Spleen (tissue), 11 donors: ENCODE measurements around the gene ACTN4. TPM values are rescaled to one million over a fixed set of nuclear protein-coding genes. Genes with fewer than 3 reads are reported as not detected.

Source experiments
- DNase-seq: peaks from one replicate; pipeline ENCODE4 v3.0.0-alpha.2; 2020
- H3K27ac ChIP-seq, 8 donors: fragments of 200-600 bp; sonication (generic) in 7 of 8; 1 replicate in 4 of 8; 2 replicates in 4 of 8; pipeline versions ENCODE4 v1.5.0 to v1.8.0; 2016 to 2021; ENCODE audit warnings: inconsistent platforms in 4 of 8, mild to moderate bottlenecking in 4 of 8, moderate library complexity in 1 of 8
- H3K27me3 ChIP-seq, 7 donors: fragments of 200-600 bp; sonication (generic) in 6 of 7; replicated peaks in 1 of 7; 1 replicate in 4 of 7; 2 replicates in 3 of 7; pipeline versions ENCODE4 v1.5.0 to v1.8.0; 2016 to 2021; ENCODE audit warnings: inconsistent platforms in 3 of 7, mild to moderate bottlenecking in 1 of 7
- H3K36me3 ChIP-seq, 6 donors: fragments of 200-600 bp; sonication (generic) in 5 of 6; 1 replicate in 4 of 6; 2 replicates in 2 of 6; pipeline versions ENCODE4 v1.5.0 to v1.8.0; 2016 to 2021; ENCODE audit warnings: inconsistent platforms in 2 of 6
- H3K4me1 ChIP-seq, 6 donors: fragments of 200-600 bp; sonication (generic) in 5 of 6; 1 replicate in 3 of 6; 2 replicates in 3 of 6; pipeline versions ENCODE4 v1.5.0 to v1.8.0; 2016 to 2021; ENCODE audit warnings: inconsistent platforms in 3 of 6
- H3K4me3 ChIP-seq, 8 donors: fragments of 200-600 bp; sonication (generic) in 7 of 8; 1 replicate in 4 of 8; 2 replicates in 4 of 8; pipeline versions ENCODE4 v1.5.0 to v1.8.0; 2016 to 2021; ENCODE audit warnings: inconsistent platforms in 4 of 8, mild to moderate bottlenecking in 4 of 8, moderate library complexity in 2 of 8
- H3K9me3 ChIP-seq, 8 donors: fragments of 200-600 bp; sonication (generic) in 7 of 8; 1 replicate in 4 of 8; 2 replicates in 4 of 8; pipeline versions ENCODE4 v1.5.0 to v1.8.0; 2016 to 2021; ENCODE audit warnings: inconsistent platforms in 4 of 8
- CTCF ChIP-seq, 11 experiments: fragments of 200-600 bp in 7 of 11; fragments of 450-650 bp in 4 of 11; sonication (generic) in 4 of 11; IDR thresholded peaks in 8 of 11; conservative IDR thresholded peaks in 3 of 11; 1 replicate in 7 of 11; 2 replicates in 4 of 11; pipeline versions ENCODE4 v1.4.0 to v1.8.0; 2016 to 2021; ENCODE audit warnings: antibody characterized with exemption in 11 of 11, inconsistent platforms in 4 of 11, mild to moderate bottlenecking in 1 of 11
- POLR2A ChIP-seq, 3 donors: fragments of 450-650 bp; IDR thresholded peaks; one replicate each; pipeline ENCODE4 v1.5.1; 2017; ENCODE audit warnings: antibody characterized with exemption in 3 of 3, mild to moderate bottlenecking in 1 of 3
- POLR2AphosphoS5 ChIP-seq, 3 donors: sonication (generic); formaldehyde crosslinking; IDR thresholded peaks; one replicate each; pipeline ENCODE4 v1.5.1; 2017; ENCODE audit warnings: antibody characterized with exemption in 3 of 3
- WGBS, 5 donors: extraction: QIAGEN DNeasy Blood & Tissue Kit in 3 of 5; methylation state at CpG; one replicate each; pipeline versions ENCODE4 v1.1.5 to v1.1.7; 2013 to 2018; 5-methylcytosine and 5-hydroxymethylcytosine counted together
- intact Hi-C: fragments of 100-400 bp; cut with DNase I; formaldehyde crosslinking; loops from one replicate; pipeline ENCODE4 v1.15.0; 2023; ENCODE audit warnings: low total_unique reads
- polyA plus RNA-seq, 3 donors: library from polyadenylated mRNA; stranded (reverse); fragments of 200-250 nt; gene quantifications; one replicate each; pipeline ENCODE4 v1.2.1, GENCODE V29; 2013
- total RNA-seq, 7 donors: library from RNA; depleted of rRNA in 3 of 7; stranded (reverse); fragments of >200 nt in 3 of 7; fragmentation: NEBNext Ultra II Directional in 4 of 7; extraction: Animal tissue kit (Norgen Biotek cat#: 25700) in 4 of 7; gene quantifications; one replicate each; pipeline versions ENCODE4 v1.1.0 to v1.2.1, GENCODE V29; 2016 to 2021
- donor health status: healthy with polysubstance abuse.
- donor health status: DM: no; HTN: no; CAD: no; lungs with moderate emphysema.
- donor health status: DM: no; HTN: no; CAD: no.
- donor health status: Bipolar disorder and iron deficiency.
- donor health status: healthy.
- donor health status: DM: no; HTN: no; CAD: no.
- donor health status: DM: yes; HTN: yes; CAD: no.

Gene ACTN4
- total and polyA plus RNA-seq, 10 donors, result 39.3 to 621 (median 408) TPM

- no peak for DNase-seq
- 61 to 86% (median 72%) methylated on average over 4 of the region's 4 CpGs for WGBS, 5 donors
- Histone ChIP-seq H3K9me3 (no peaks in the 10 kb centered on the region), H3K4me3 (no peak overlapping the region), H3K27me3 (no peaks in the 10 kb centered on the region), H3K4me1 (peaks cover 75 to 100% (median 98%) of the 10 kb centered on the region in 6 donors), H3K36me3 (peaks cover 0 to 43% (median 0%) of the 10 kb centered on the region in 6 donors), H3K27ac (peak overlapping the region in 7 of 8 donors; percentile 13 to 91 (median 83))
- intact Hi-C loops, result no loop called here
- no peak for TF ChIP-seq POLR2A (IDR thresholded peaks at IDR 0.05)
- no peak for TF ChIP-seq CTCF (IDR thresholded peaks at IDR 0.05 in 8 of 11, conservative IDR thresholded peaks at IDR 0.05 in 3 of 11)
- TF ChIP-seq POLR2AphosphoS5 (IDR thresholded peaks at IDR 0.05), result no peak
These were observed 32.4 kb downstream of the ACTN4 start for GRCh38 chr19:38679839-38680238.

- no peak for DNase-seq
- Histone ChIP-seq H3K36me3 (peaks cover 0 to 35% (median 0%) of the 10 kb centered on the region in 6 donors), H3K4me3 (no peak overlapping the region), H3K27me3 (no peaks in the 10 kb centered on the region), H3K4me1 (peaks cover 74 to 100% (median 98%) of the 10 kb centered on the region in 6 donors), H3K9me3 (no peaks in the 10 kb centered on the region), H3K27ac (peak overlapping the region; percentile 51 to 91 (median 82))
- intact Hi-C loops, result no loop called here
- TF ChIP-seq POLR2A (IDR thresholded peaks at IDR 0.05) (no peak), POLR2AphosphoS5 (IDR thresholded peaks at IDR 0.05) (no peak), CTCF (IDR thresholded peaks at IDR 0.05 in 8 of 11, conservative IDR thresholded peaks at IDR 0.05 in 3 of 11) (no peak)
- WGBS, 5 donors, result 77 to 91% (median 86%) methylated on average over 11 of the region's 11 CpGs
These were observed 34.9 kb downstream of the ACTN4 start for GRCh38 chr19:38682195-38682867.

GRCh38 chr19:38682872-38683392 is 35.5 kb downstream of the ACTN4 start:
- H3K27ac ChIP-seq, result peak overlapping the region; percentile 51 to 91 (median 82)
- H3K4me3 ChIP-seq, result no peak overlapping the region
- no peaks in the 10 kb centered on the region for H3K9me3 ChIP-seq
- H3K4me1 ChIP-seq, result peaks cover 68 to 100% (median 98%) of the 10 kb centered on the region in 6 donors
- no peak for DNase-seq
- intact Hi-C loops, result no loop called here
- peaks cover 0 to 29% (median 0%) of the 10 kb centered on the region in 6 donors for H3K36me3 ChIP-seq
- TF ChIP-seq POLR2AphosphoS5 (IDR thresholded peaks at IDR 0.05) (no peak), POLR2A (IDR thresholded peaks at IDR 0.05) (no peak), CTCF (IDR thresholded peaks at IDR 0.05 in 8 of 11, conservative IDR thresholded peaks at IDR 0.05 in 3 of 11) (no peak)
- 85 to 91% (median 86%) methylated on average over 6 to 7 of the region's 7 CpGs for WGBS, 5 donors
- H3K27me3 ChIP-seq, result no peaks in the 10 kb centered on the region

GRCh38 chr19:38683393-38684077 is 36.1 kb downstream of the ACTN4 start:
- WGBS, 5 donors, result 29 to 48% (median 36%) methylated on average over 8 to 10 of the region's 10 CpGs
- peaks cover 69 to 100% (median 98%) of the 10 kb centered on the region in 6 donors for H3K4me1 ChIP-seq

More at GRCh38 chr19:38683393-38684077, 36.1 kb downstream of the ACTN4 start:
- peaks cover 0 to 28% (median 0%) of the 10 kb centered on the region in 6 donors for H3K36me3 ChIP-seq
- H3K27me3 ChIP-seq, result no peaks in the 10 kb centered on the region
- intact Hi-C loops, result no loop called here
- peak; percentile 24 to 54 (median 35) for TF ChIP-seq POLR2AphosphoS5 (IDR thresholded peaks at IDR 0.05)
- no peak for TF ChIP-seq CTCF (IDR thresholded peaks at IDR 0.05 in 8 of 11, conservative IDR thresholded peaks at IDR 0.05 in 3 of 11)
- no peaks in the 10 kb centered on the region for H3K9me3 ChIP-seq
- H3K4me3 ChIP-seq, result peak overlapping the region in 1 of 8 donors; percentile 2
- peak; percentile 86 for DNase-seq
- H3K27ac ChIP-seq, result peak overlapping the region; percentile 51 to 91 (median 82)
